Body of pancreas (tissue), 4 donors: Measurements from ENCODE around the gene WDR81.
A peak's percentile ranks its signal among the peaks of the same experiment; 100 is the strongest.

Experiments
- CTCF ChIP-seq, 7 experiments: fragments of 450-650 bp in 4 of 7; fragments of 200-600 bp in 3 of 7; sonication (generic) in 3 of 7; IDR thresholded peaks; one replicate each; pipeline ENCODE4 v1.5.1; 2016 to 2019; ENCODE audit warnings: antibody characterized with exemption in 7 of 7
- POLR2A ChIP-seq, 3 donors: fragments of 450-650 bp; IDR thresholded peaks; one replicate each; pipeline ENCODE4 v1.6.1; 2016; ENCODE audit warnings: antibody characterized with exemption in 3 of 3, mild to moderate bottlenecking in 2 of 3

- TF ChIP-seq POLR2A (IDR thresholded peaks at IDR 0.05) (no peak), CTCF (IDR thresholded peaks at IDR 0.05) (peak; percentile 84 to 96 (median 88))
Measured at GRCh38 chr17:1720856-1721386, 3.6 kb upstream of the WDR81 start.
